ENCODE measurements around the gene SH3TC1. TPM values are rescaled to one million over a fixed set of nuclear protein-coding genes. Genes with fewer than 3 reads are reported as not detected.

SH3TC1 gene
- total RNA-seq, 1 donor from 2014 or later: 50.6 TPM

DNA sequence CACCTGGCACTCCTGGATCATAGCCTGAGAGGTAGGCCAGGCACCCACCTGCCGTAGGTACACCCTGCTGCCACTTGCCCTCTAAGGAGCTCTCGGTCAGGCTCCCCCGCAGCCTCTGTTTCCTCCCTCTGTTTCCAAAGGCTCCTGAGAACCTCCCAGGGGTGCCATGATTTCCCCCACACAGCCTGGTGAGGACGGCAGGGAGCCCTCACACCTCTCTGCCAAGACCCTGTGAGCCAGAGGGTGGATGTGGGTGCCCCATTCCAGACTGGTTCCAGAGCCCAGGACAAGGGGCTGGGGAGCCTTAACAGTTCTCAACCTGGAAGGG lies 38.9 kb upstream of the SH3TC1 start:
- intact Hi-C loops (cut with DNase I): no loop called here
- no peak overlapping the region for H3K4me3 ChIP-seq

GRCh38 chr4:8160572-8160971 lies 38.5 kb upstream of the SH3TC1 start:
- Histone ChIP-seq H3K9me3 (no peaks in the 10 kb centered on the region), H3K4me3 (no peak overlapping the region), H3K36me3 (no peaks in the 10 kb centered on the region), H3K27ac (no peak overlapping the region), H3K27me3 (peaks cover 5% of the 10 kb centered on the region), H3K4me1 (peaks cover 30% of the 10 kb centered on the region)
- intact Hi-C loops (cut with DNase I): no loop called here
- DNase-seq (ENCODE audit: extremely low spot score in 2 of 2): no peak
- TF ChIP-seq CTCF (IDR thresholded peaks at IDR 0.05) (no peak), POLR2A (IDR thresholded peaks at IDR 0.05) (no peak), POLR2AphosphoS5 (IDR thresholded peaks at IDR 0.05; ENCODE audit: insufficient read depth in 1 of 2, low read depth in 1 of 2) (no peak)

More for the DNA sequence above, 38.9 kb upstream of the SH3TC1 start:
- peaks cover 5% of the 10 kb centered on the region for H3K27me3 ChIP-seq
- no peak for DNase-seq (ENCODE audit: extremely low spot score in 2 of 2)
- H3K9me3 ChIP-seq: no peaks in the 10 kb centered on the region
- TF ChIP-seq POLR2A (IDR thresholded peaks at IDR 0.05): no peak
- TF ChIP-seq CTCF (IDR thresholded peaks at IDR 0.05): no peak
- no peak for TF ChIP-seq POLR2AphosphoS5 (IDR thresholded peaks at IDR 0.05; ENCODE audit: insufficient read depth in 1 of 2, low read depth in 1 of 2)
- H3K4me1 ChIP-seq: peaks cover 30% of the 10 kb centered on the region
- no peaks in the 10 kb centered on the region for H3K36me3 ChIP-seq
- H3K27ac ChIP-seq: no peak overlapping the region

DNA sequence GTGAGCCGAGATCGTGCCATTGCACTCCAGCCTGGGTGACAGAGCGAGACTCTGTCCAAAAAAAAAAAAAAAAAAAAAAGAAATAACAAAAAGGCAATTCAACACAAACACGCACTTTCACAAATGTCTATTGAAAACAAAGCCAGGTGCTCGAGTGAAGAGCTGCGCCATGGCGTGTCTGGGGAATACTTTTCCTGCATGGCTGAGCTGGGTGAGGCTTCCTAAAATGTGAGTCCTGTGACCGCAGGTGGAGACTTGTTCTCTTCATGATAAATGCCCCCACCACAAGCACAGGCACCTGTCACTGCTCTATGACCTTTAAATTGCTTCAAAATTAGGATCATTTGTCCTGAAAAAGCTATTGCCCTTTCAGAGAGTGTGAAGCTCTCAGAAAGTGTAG lies 36.5 kb upstream of the SH3TC1 start:
- intact Hi-C loops (cut with DNase I): no loop called here
- peaks cover 23% of the 10 kb centered on the region for H3K4me1 ChIP-seq
- H3K27ac ChIP-seq: no peak overlapping the region
- H3K9me3 ChIP-seq: no peaks in the 10 kb centered on the region
- peaks cover 5% of the 10 kb centered on the region for H3K27me3 ChIP-seq
- DNase-seq (ENCODE audit: extremely low spot score in 2 of 2): no peak
- no peak for TF ChIP-seq CTCF (IDR thresholded peaks at IDR 0.05)
- TF ChIP-seq POLR2A (IDR thresholded peaks at IDR 0.05): no peak
- no peak for TF ChIP-seq POLR2AphosphoS5 (IDR thresholded peaks at IDR 0.05; ENCODE audit: insufficient read depth in 1 of 2, low read depth in 1 of 2)
- no peaks in the 10 kb centered on the region for H3K36me3 ChIP-seq
- H3K4me3 ChIP-seq: no peak overlapping the region

DNA sequence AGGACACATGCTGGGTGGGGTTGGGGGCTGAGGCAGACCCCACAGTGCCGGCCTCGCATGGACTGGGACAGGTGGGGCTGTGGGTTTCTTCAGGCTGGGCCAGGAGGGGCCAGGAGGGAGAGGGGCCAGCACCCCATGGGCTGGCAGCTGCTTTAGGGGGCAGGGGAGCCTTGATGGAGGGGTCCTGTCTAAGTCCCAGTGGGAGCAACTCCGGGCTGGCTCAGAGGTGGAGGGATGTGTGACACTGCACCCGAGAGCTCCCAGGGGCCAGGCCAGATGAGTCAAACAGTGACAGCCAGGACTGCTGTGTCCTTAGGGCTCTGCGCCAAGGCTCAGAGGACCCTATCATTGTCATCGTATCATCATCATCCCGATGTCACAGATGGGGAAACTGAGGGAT lies 36.1 kb upstream of the SH3TC1 start:
- H3K27me3 ChIP-seq: peaks cover 3% of the 10 kb centered on the region
- peaks cover 19% of the 10 kb centered on the region for H3K4me1 ChIP-seq
- TF ChIP-seq POLR2A (IDR thresholded peaks at IDR 0.05) (no peak), CTCF (IDR thresholded peaks at IDR 0.05) (no peak), POLR2AphosphoS5 (IDR thresholded peaks at IDR 0.05; ENCODE audit: insufficient read depth in 1 of 2, low read depth in 1 of 2) (no peak)
- DNase-seq (ENCODE audit: extremely low spot score in 2 of 2): no peak
- no peaks in the 10 kb centered on the region for H3K9me3 ChIP-seq
- intact Hi-C loops (cut with DNase I): no loop called here
- H3K36me3 ChIP-seq: no peaks in the 10 kb centered on the region
- H3K27ac ChIP-seq: no peak overlapping the region
- H3K4me3 ChIP-seq: no peak overlapping the region

- TF ChIP-seq POLR2A (IDR thresholded peaks at IDR 0.05): no peak
- Histone ChIP-seq H3K4me3 (no peak overlapping the region), H3K27ac (no peak overlapping the region), H3K9me3 (no peaks in the 10 kb centered on the region), H3K4me1 (peaks cover 14% of the 10 kb centered on the region), H3K36me3 (no peaks in the 10 kb centered on the region), H3K27me3 (no peaks in the 10 kb centered on the region)
- DNase-seq (ENCODE audit: extremely low spot score in 2 of 2): no peak
- intact Hi-C loops (cut with DNase I): no loop called here
Measured at GRCh38 chr4:8163436-8164193, 35.5 kb upstream of the SH3TC1 start.

Measured in vagina (tissue), 2 donors.